Measurements from ENCODE around the gene ARHGAP26.

The ARHGAP26 gene

DNA sequence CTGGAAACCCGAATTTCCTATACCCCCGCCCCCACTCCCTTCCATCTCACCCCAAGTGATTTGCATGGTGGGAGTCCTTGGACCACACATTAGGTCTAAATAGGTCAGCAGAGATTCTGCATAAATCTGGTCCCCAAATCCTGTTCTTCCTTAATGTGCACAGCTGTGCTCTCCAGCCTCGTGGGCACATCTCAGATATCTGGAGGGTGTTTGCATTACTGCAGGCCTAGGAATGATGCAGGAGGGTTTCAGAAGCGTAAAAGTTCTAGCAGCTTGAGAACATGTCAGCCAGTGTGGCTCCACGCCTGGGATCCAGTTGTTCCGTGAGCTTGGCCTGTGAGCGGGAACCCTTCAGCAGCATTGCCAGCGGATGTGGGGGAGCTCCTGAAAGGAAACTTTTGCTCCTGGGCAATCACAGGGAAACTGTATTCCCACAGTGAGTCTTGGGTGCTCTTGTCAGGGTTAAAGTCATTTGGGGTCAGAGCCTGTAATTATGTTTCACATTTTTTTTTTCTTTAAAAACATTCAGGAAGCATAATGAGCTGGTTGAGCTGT lies 12.9 kb downstream of the ARHGAP26 start:
- TF ChIP-seq, protein P1, sequence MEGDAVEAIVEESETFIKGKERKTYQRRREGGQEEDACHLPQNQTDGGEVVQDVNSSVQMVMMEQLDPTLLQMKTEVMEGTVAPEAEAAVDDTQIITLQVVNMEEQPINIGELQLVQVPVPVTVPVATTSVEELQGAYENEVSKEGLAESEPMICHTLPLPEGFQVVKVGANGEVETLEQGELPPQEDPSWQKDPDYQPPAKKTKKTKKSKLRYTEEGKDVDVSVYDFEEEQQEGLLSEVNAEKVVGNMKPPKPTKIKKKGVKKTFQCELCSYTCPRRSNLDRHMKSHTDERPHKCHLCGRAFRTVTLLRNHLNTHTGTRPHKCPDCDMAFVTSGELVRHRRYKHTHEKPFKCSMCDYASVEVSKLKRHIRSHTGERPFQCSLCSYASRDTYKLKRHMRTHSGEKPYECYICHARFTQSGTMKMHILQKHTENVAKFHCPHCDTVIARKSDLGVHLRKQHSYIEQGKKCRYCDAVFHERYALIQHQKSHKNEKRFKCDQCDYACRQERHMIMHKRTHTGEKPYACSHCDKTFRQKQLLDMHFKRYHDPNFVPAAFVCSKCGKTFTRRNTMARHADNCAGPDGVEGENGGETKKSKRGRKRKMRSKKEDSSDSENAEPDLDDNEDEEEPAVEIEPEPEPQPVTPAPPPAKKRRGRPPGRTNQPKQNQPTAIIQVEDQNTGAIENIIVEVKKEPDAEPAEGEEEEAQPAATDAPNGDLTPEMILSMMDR (IDR thresholded peaks at IDR 0.05): no peak
- H3K4me1 ChIP-seq (ENCODE audit: control insufficient read depth in 1 of 2, insufficient read depth in 1 of 2, low read depth in 1 of 2, low read length in 1 of 2): peaks cover 43 to 71% of the 10 kb centered on the region in 2 experiments
- peak overlapping the region; percentile 66 for H3K27ac ChIP-seq

GRCh38 chr5:142783601-142784341 lies 13.6 kb downstream of the ARHGAP26 start:
- H3K4me3 ChIP-seq (ENCODE audit: low read depth in 1 of 2, low read length in 1 of 2): no peak overlapping the region
- H3K27ac ChIP-seq: peak overlapping the region; percentile 66
- no peaks in the 10 kb centered on the region for H3K27me3 ChIP-seq
- H3K4me1 ChIP-seq (ENCODE audit: control insufficient read depth in 1 of 2, insufficient read depth in 1 of 2, low read depth in 1 of 2, low read length in 1 of 2): peaks cover 36 to 64% of the 10 kb centered on the region in 2 experiments
- TF ChIP-seq, protein P1 (IDR thresholded peaks at IDR 0.05): peak; percentile 5
- H3K9me3 ChIP-seq: no peaks in the 10 kb centered on the region
- peaks cover 11% of the 10 kb centered on the region for H3K36me3 ChIP-seq

More for the DNA sequence above, 12.9 kb downstream of the ARHGAP26 start:
- Histone ChIP-seq H3K9me3 (no peaks in the 10 kb centered on the region), H3K4me3 (ENCODE audit: low read depth in 1 of 2, low read length in 1 of 2) (no peak overlapping the region), H3K27me3 (no peaks in the 10 kb centered on the region), H3K36me3 (peaks cover 11% of the 10 kb centered on the region)

DNA sequence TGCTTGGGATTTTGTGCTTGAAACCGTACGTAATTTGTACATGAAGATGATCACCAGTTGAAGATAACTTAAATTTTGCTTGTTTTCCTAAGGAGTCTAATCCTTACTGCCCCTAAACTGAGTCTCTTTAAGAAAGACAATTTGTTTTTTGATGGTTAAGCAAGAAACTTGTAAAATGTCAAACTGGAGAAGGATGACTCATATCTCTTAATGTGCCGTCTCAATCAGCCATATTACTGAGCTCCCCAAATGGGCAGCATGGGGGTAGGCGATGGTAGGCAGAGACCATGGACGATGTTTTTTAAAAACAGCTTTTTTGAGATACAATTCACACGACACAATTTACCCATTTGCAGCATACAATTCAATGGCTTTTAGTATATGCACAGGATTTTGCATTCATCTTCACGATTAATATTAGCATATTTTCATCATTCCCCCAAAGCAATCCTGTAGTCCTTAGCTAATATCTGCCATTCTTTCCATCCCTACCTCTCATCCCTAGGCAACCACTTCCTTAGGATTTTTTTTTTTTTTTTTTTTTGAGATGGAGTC lies 14.3 kb downstream of the ARHGAP26 start:
- Histone ChIP-seq H3K27ac (peak overlapping the region; percentile 66), H3K36me3 (peaks cover 18% of the 10 kb centered on the region), H3K4me3 (ENCODE audit: low read depth in 1 of 2, low read length in 1 of 2) (no peak overlapping the region), H3K9me3 (no peaks in the 10 kb centered on the region), H3K4me1 (ENCODE audit: control insufficient read depth in 1 of 2, insufficient read depth in 1 of 2, low read depth in 1 of 2, low read length in 1 of 2) (peaks cover 29 to 62% of the 10 kb centered on the region in 2 experiments), H3K27me3 (no peaks in the 10 kb centered on the region)
- TF ChIP-seq, protein P1 (IDR thresholded peaks at IDR 0.05): no peak

- no peak overlapping the region for H3K4me3 ChIP-seq (ENCODE audit: low read depth in 1 of 2, low read length in 1 of 2)
- no peaks in the 10 kb centered on the region for H3K27me3 ChIP-seq
- no peak overlapping the region for H3K27ac ChIP-seq
- TF ChIP-seq, protein P1 (IDR thresholded peaks at IDR 0.05): no peak
- peaks cover 22% of the 10 kb centered on the region for H3K36me3 ChIP-seq
- H3K9me3 ChIP-seq: no peaks in the 10 kb centered on the region
- H3K4me1 ChIP-seq (ENCODE audit: control insufficient read depth in 1 of 2, insufficient read depth in 1 of 2, low read depth in 1 of 2, low read length in 1 of 2): peaks cover 22 to 62% of the 10 kb centered on the region in 2 experiments
These were observed 15.0 kb downstream of the ARHGAP26 start for GRCh38 chr5:142785206-142785605.

- H3K9me3 ChIP-seq: no peaks in the 10 kb centered on the region
- TF ChIP-seq, protein P1 (IDR thresholded peaks at IDR 0.05): no peak
- H3K4me3 ChIP-seq (ENCODE audit: low read depth in 1 of 2, low read length in 1 of 2): no peak overlapping the region
- peaks cover 24% of the 10 kb centered on the region for H3K36me3 ChIP-seq
- H3K27me3 ChIP-seq: no peaks in the 10 kb centered on the region
- H3K27ac ChIP-seq: peak overlapping the region; percentile 47
- peaks cover 21 to 48% of the 10 kb centered on the region in 2 experiments for H3K4me1 ChIP-seq (ENCODE audit: control insufficient read depth in 1 of 2, insufficient read depth in 1 of 2, low read depth in 1 of 2, low read length in 1 of 2)
These were observed 19.0 kb downstream of the ARHGAP26 start for GRCh38 chr5:142789206-142789605.

All from neutrophil (primary cell).